Breast epithelium (tissue), 3 donors: ENCODE data around the gene COL18A1.

Experiments used
- POLR2A ChIP-seq: fragments of 450-650 bp; IDR thresholded peaks from one replicate; pipeline ENCODE4 v1.6.1; 2016; ENCODE audit warnings: antibody characterized with exemption, mild to moderate bottlenecking, moderate library complexity
- POLR2AphosphoS5 ChIP-seq, 3 donors: sonication (generic); formaldehyde crosslinking; IDR thresholded peaks; one replicate each; pipeline ENCODE4 v1.6.1; 2017; ENCODE audit warnings: antibody characterized with exemption in 3 of 3
- TF ChIP-seq, protein P1 (sequence below), 3 donors: fragments of 450-650 bp; IDR thresholded peaks; one replicate each; pipeline ENCODE4 v1.5.1; 2016 to 2017; ENCODE audit warnings: antibody characterized with exemption in 3 of 3, mild to moderate bottlenecking in 3 of 3, moderate library complexity in 3 of 3

DNA sequence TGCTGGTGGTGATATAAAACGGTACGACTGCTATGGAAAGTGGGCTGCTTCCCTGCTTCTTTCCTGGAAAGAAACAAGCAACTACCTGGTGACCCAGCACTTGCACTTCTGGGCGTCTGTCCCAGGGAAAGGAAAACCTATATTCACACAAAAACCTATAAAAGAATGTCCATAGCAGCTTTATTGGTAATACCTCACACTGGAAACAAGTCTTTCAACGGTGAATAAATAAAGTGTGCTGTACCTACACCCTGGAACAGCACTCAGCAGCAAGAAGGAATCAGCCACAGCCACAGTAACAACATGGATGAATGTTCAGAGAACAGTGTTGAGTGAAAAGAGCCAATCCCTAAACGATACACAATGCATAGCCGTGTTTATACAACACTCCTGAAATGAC lies 117.4 kb downstream of the COL18A1 start:
- TF ChIP-seq, protein P1, sequence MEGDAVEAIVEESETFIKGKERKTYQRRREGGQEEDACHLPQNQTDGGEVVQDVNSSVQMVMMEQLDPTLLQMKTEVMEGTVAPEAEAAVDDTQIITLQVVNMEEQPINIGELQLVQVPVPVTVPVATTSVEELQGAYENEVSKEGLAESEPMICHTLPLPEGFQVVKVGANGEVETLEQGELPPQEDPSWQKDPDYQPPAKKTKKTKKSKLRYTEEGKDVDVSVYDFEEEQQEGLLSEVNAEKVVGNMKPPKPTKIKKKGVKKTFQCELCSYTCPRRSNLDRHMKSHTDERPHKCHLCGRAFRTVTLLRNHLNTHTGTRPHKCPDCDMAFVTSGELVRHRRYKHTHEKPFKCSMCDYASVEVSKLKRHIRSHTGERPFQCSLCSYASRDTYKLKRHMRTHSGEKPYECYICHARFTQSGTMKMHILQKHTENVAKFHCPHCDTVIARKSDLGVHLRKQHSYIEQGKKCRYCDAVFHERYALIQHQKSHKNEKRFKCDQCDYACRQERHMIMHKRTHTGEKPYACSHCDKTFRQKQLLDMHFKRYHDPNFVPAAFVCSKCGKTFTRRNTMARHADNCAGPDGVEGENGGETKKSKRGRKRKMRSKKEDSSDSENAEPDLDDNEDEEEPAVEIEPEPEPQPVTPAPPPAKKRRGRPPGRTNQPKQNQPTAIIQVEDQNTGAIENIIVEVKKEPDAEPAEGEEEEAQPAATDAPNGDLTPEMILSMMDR (IDR thresholded peaks at IDR 0.05), result no peak
- TF ChIP-seq POLR2A (no peak), POLR2AphosphoS5 (IDR thresholded peaks at IDR 0.05) (no peak)
